Mesendoderm (in vitro differentiated cells): ENCODE measurements around the gene AGAP1.

ENCODE experiments used
- DNase-seq: peaks from one replicate; pipeline ENCODE4 v3.0.0; 2013
- H2AK5ac ChIP-seq: 2 replicates; pipeline ENCODE4 v1.6.1; 2013; ENCODE audit warnings: low read length, inconsistent platforms
- H2BK120ac ChIP-seq: 2 replicates; pipeline ENCODE4 v1.6.1; 2013; ENCODE audit warnings: low read depth, mild to moderate bottlenecking, low read length, moderate library complexity, mixed read lengths
- H2BK15ac ChIP-seq: replicated peaks from 2 replicates; pipeline ENCODE4 v1.6.1; 2013; ENCODE audit warnings: low read depth, mild to moderate bottlenecking, moderate library complexity
- H2BK5ac ChIP-seq: 2 replicates; pipeline ENCODE4 v1.6.1; 2013; ENCODE audit warnings: low read length, inconsistent platforms
- H3K18ac ChIP-seq: 2 replicates; pipeline ENCODE4 v1.6.1; 2013; ENCODE audit warnings: mild to moderate bottlenecking, low read length, mixed read lengths
- H3K23ac ChIP-seq: one replicate; pipeline ENCODE4 v1.6.1; 2013; ENCODE audit warnings: low read length
- H3K27ac ChIP-seq: 2 replicates; pipeline ENCODE4 v1.5.1; 2013; ENCODE audit warnings: low read depth, mild to moderate bottlenecking, inconsistent platforms, low read length, moderate library complexity
- H3K27me3 ChIP-seq: 2 replicates; pipeline ENCODE4 v1.6.1; 2013; ENCODE audit warnings: low read length, control low read depth, mild to moderate bottlenecking, inconsistent platforms; ENCODE audit not compliant: insufficient read depth, poor library complexity
- H3K36me3 ChIP-seq: 2 replicates; pipeline ENCODE4 v1.6.1; 2013; ENCODE audit warnings: low read length, inconsistent platforms; ENCODE audit not compliant: control insufficient read depth, insufficient read depth
- H3K4ac ChIP-seq: one replicate; pipeline ENCODE4 v1.6.1; 2013; ENCODE audit warnings: low read depth, mild to moderate bottlenecking, low read length, moderate library complexity
- H3K4me1 ChIP-seq: 2 replicates; pipeline ENCODE4 v1.6.1; 2013; ENCODE audit warnings: low read depth, low read length, inconsistent platforms; ENCODE audit not compliant: control insufficient read depth
- H3K4me2 ChIP-seq: 2 replicates; pipeline ENCODE4 v1.6.1; 2013; ENCODE audit warnings: low read length
- H3K4me3 ChIP-seq: 2 replicates; pipeline ENCODE4 v1.5.1; 2013; ENCODE audit warnings: mild to moderate bottlenecking, low read length
- H3K56ac ChIP-seq: one replicate; pipeline ENCODE4 v1.6.1; 2013; ENCODE audit warnings: low read length
- H3K79me1 ChIP-seq: 2 replicates; pipeline ENCODE4 v1.6.1; 2013; ENCODE audit warnings: low read length, inconsistent platforms
- H3K79me2 ChIP-seq: 2 replicates; pipeline ENCODE4 v1.6.1; 2013; ENCODE audit warnings: mild to moderate bottlenecking, low read length; ENCODE audit not compliant: control insufficient read depth, insufficient read depth
- H3K9ac ChIP-seq: 2 replicates; pipeline ENCODE4 v1.6.1; 2013; ENCODE audit warnings: low read length, inconsistent platforms
- H4K5ac ChIP-seq: one replicate; pipeline ENCODE4 v1.6.1; 2013; ENCODE audit warnings: low read length
- H4K8ac ChIP-seq: one replicate; pipeline ENCODE4 v1.6.1; 2013; ENCODE audit warnings: low read depth, mild to moderate bottlenecking, control low read depth, low read length, moderate library complexity
- WGBS: extraction: QIAGEN DNeasy Blood & Tissue Kit; methylation state at CpG from one replicate; pipeline ENCODE4 v1.1.7; 2013; ENCODE audit warnings: low lambda C conversion rate, missing lambda C conversion rate; ENCODE audit not compliant: insufficient coverage; ENCODE audit errors: extremely low coverage; 5-methylcytosine and 5-hydroxymethylcytosine counted together

AGAP1 gene

DNA sequence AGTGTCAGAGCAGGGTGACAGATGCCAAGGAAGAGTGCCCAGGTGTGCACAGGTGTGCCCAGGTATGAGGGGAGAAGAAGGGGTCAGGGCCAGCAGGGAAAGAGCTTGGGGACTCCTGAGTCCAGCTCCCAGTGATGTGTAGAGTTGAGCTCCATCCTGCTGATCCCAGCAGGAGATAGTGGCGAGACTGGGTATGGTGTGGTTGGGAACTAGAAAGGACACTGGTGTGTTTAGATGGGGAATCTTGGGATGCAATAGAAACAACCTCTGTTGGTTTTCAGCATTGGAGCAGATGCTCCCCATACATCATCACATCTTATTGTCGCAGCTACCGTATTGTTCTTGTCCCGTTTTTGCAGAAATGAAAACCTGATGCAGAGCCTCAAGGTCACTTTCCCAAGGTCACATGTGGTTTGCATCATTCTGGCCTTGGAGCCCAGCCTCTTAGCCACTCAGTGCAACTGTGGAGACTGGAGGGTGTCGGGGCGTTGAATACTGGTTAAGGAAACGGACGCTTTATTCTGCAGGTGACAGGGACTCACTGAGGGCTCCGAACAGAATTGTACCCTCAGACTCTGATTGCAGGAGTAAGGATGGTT lies 166.7 kb downstream of the AGAP1 start:
- Histone ChIP-seq H3K27ac (no peak overlapping the region), H4K8ac (no peak overlapping the region), H3K79me1 (peaks cover 27% of the 10 kb centered on the region), H3K79me2 (peaks cover 17% of the 10 kb centered on the region), H3K36me3 (no peaks in the 10 kb centered on the region), H2AK5ac (no peak overlapping the region), H3K4me1 (peaks cover 6% of the 10 kb centered on the region), H4K5ac (no peak overlapping the region), H3K18ac (no peak overlapping the region), H3K4me3 (no peak overlapping the region), H3K27me3 (no peaks in the 10 kb centered on the region), H3K9ac (no peak overlapping the region), H2BK15ac (no peak overlapping the region), H3K4ac (no peak overlapping the region), H3K56ac (no peak overlapping the region), H3K4me2 (no peak overlapping the region), H2BK5ac (no peak overlapping the region), H3K23ac (no peak overlapping the region), H2BK120ac (no peak overlapping the region)
- DNase-seq, result no peak
- no CpG with 5 or more reads among the region's 9 CpGs for WGBS

DNA sequence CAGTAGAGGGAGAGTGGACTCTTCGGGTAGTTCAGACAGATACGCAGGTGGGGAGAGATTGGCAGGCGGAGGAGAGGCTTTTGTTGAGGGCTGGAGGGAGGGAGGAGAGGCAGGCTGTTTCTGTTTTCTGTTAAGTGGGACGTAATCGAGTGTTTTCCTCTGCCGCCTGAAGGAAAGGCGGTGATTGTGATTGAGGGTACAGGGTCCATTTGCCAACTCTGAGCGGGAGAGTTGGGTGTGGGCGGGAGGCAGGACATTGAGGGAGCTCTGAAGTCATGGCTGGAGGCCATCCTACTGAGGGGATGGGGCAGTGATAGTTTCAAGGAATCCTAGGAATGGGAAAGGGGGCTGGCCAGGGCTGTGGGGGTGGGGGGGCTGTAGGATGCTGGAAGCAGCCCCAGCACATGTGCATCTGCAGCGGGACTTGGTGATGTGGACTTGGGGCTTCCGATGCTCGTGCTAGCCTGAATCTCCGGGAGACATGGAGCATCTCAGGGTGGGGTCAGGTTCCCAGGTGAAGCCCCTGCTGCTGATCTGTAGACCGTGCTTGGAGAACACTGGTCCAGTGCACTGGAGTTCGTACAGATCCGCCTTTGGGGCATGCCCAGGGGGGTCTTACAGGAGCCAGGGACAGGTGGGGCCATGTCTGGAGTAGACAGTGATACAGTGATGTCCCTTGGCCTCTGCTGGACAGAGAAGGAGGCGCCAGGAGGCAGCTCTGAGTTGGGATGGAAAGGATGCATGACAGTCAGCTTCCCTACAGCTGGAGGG lies 167.5 kb downstream of the AGAP1 start:
- Histone ChIP-seq H3K4me2 (no peak overlapping the region), H3K4me1 (peaks cover 6% of the 10 kb centered on the region), H2BK15ac (no peak overlapping the region), H3K4ac (no peak overlapping the region), H4K8ac (no peak overlapping the region), H2BK5ac (no peak overlapping the region), H3K4me3 (no peak overlapping the region), H3K18ac (no peak overlapping the region), H2BK120ac (no peak overlapping the region), H2AK5ac (no peak overlapping the region), H3K27ac (no peak overlapping the region), H3K36me3 (no peaks in the 10 kb centered on the region), H3K79me1 (peaks cover 26% of the 10 kb centered on the region), H3K9ac (no peak overlapping the region), H3K23ac (no peak overlapping the region), H4K5ac (no peak overlapping the region), H3K79me2 (peaks cover 17% of the 10 kb centered on the region), H3K27me3 (no peaks in the 10 kb centered on the region), H3K56ac (no peak overlapping the region)
- no CpG with 5 or more reads among the region's 17 CpGs for WGBS
- DNase-seq, result no peak

DNA sequence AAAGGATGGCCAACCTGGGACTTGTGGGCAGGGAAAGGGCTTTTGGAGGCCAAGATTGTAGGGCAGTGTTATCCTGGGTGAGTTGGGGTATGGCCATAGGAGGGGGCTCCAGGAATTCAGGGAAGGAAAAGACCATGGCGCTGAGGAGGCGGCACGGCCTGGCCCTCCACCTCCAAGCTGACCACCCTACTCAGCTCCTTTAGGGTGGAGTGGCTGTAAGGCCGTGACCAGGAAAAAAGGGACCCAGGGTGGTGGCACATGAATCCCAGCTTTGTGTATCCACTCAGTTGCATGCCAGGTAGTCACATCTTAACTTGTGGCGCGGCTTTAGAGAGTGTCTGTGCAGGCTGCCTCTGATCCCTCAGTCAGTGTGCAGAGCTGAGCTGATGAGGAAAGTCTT lies 168.1 kb downstream of the AGAP1 start:
- H2BK5ac ChIP-seq, result no peak overlapping the region
- no peak overlapping the region for H4K8ac ChIP-seq
- no peak overlapping the region for H2BK15ac ChIP-seq
- no peaks in the 10 kb centered on the region for H3K36me3 ChIP-seq
- H3K4ac ChIP-seq, result no peak overlapping the region
- no peak overlapping the region for H3K23ac ChIP-seq
- no peak overlapping the region for H3K4me2 ChIP-seq
- no peak for DNase-seq
- H3K79me2 ChIP-seq, result peaks cover 17% of the 10 kb centered on the region
- H3K18ac ChIP-seq, result no peak overlapping the region
- no peak overlapping the region for H3K9ac ChIP-seq
- no peak overlapping the region for H2BK120ac ChIP-seq
- no peak overlapping the region for H2AK5ac ChIP-seq
- no peak overlapping the region for H3K27ac ChIP-seq
- H3K56ac ChIP-seq, result no peak overlapping the region
- no peaks in the 10 kb centered on the region for H3K27me3 ChIP-seq
- H3K79me1 ChIP-seq, result peaks cover 25% of the 10 kb centered on the region
- no CpG with 5 or more reads among the region's 6 CpGs for WGBS
- peaks cover 6% of the 10 kb centered on the region for H3K4me1 ChIP-seq
- H3K4me3 ChIP-seq, result no peak overlapping the region
- H4K5ac ChIP-seq, result no peak overlapping the region

DNA sequence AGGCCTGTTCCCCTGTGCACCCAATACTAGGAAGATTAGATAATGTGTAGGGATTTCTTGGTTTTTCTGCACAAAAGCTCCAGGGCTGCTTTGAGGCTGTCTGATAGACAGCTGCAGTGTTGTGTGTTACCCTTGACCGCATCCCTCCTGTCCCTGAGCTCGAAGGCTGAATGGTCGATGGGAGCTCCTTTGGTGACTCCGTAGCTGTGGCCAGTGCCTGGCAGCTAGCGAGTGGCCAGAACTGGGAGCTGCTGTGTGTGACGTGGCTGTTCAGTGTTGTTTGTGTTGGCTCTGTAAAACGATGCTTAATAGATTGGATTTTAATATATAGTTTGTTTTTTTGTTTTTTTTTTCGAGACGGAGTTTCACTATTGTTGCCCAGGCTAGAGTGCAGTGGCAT lies 170.0 kb downstream of the AGAP1 start:
- no peak overlapping the region for H2BK5ac ChIP-seq
- no peak overlapping the region for H3K4me2 ChIP-seq
- H2AK5ac ChIP-seq, result no peak overlapping the region
- no peak overlapping the region for H3K4ac ChIP-seq
- H4K5ac ChIP-seq, result no peak overlapping the region
- H3K18ac ChIP-seq, result no peak overlapping the region
- H3K36me3 ChIP-seq, result no peaks in the 10 kb centered on the region
- no peak overlapping the region for H3K23ac ChIP-seq
- no peak overlapping the region for H2BK15ac ChIP-seq
- no peak overlapping the region for H3K56ac ChIP-seq
- no peak overlapping the region for H2BK120ac ChIP-seq
- H3K4me1 ChIP-seq, result peaks cover 2% of the 10 kb centered on the region
- H3K27me3 ChIP-seq, result no peaks in the 10 kb centered on the region
- H3K79me1 ChIP-seq, result peaks cover 23% of the 10 kb centered on the region
- H3K4me3 ChIP-seq, result no peak overlapping the region
- DNase-seq, result no peak
- peaks cover 17% of the 10 kb centered on the region for H3K79me2 ChIP-seq
- WGBS, result 100% methylated on average over 1 of the region's 9 CpGs
- H3K9ac ChIP-seq, result no peak overlapping the region
- no peak overlapping the region for H3K27ac ChIP-seq
- H4K8ac ChIP-seq, result no peak overlapping the region

DNA sequence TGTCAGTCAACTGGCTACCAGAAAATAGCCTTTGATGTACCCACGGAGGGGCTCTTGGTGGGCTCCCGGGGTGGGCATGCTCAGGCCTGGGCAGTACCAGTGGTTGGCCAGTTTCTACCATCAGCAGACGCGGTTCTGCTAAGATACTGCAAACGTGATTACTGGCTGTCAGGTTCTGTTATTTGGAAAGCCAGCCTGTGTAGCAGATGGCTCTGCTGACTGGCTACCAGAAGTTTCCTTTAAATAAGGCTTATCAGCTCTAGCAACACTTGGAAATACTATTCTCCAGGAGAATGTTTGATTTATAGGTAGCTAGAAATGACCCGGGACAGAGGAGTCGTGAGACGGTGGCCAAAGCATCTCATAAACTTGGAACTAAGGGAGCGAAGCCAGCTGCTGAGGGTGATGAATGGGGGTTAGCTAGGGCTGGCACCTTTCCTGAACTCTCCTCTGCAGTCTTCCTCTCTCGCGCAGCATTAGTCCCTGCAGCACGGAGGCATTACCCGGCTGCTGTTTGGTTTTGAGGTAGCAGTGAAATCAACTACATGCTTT lies 171.9 kb downstream of the AGAP1 start:
- no CpG with 5 or more reads among the region's 13 CpGs for WGBS
- no peak overlapping the region for H3K4ac ChIP-seq
- H4K5ac ChIP-seq, result no peak overlapping the region
- H3K18ac ChIP-seq, result no peak overlapping the region
- no peaks in the 10 kb centered on the region for H3K4me1 ChIP-seq
- no peak overlapping the region for H2AK5ac ChIP-seq
- H3K36me3 ChIP-seq, result no peaks in the 10 kb centered on the region
- H3K79me2 ChIP-seq, result peaks cover 12% of the 10 kb centered on the region
- no peak overlapping the region for H2BK120ac ChIP-seq
- H3K9ac ChIP-seq, result no peak overlapping the region
- no peak for DNase-seq
- H3K27ac ChIP-seq, result no peak overlapping the region
- no peak overlapping the region for H3K4me2 ChIP-seq
- no peak overlapping the region for H3K56ac ChIP-seq
- no peak overlapping the region for H4K8ac ChIP-seq
- H3K4me3 ChIP-seq, result no peak overlapping the region
- H2BK15ac ChIP-seq, result no peak overlapping the region
- H3K79me1 ChIP-seq, result peaks cover 11% of the 10 kb centered on the region
- H3K27me3 ChIP-seq, result peaks cover 4% of the 10 kb centered on the region
- H2BK5ac ChIP-seq, result no peak overlapping the region
- no peak overlapping the region for H3K23ac ChIP-seq
